Mesendoderm (in vitro differentiated cells): ENCODE data around the gene SLC51B.

Experiments
- DNase-seq: peaks from one replicate; pipeline ENCODE4 v3.0.0; 2013
- H2AK5ac ChIP-seq: 2 replicates; pipeline ENCODE4 v1.6.1; 2013; ENCODE audit warnings: low read length, inconsistent platforms
- H2BK120ac ChIP-seq: 2 replicates; pipeline ENCODE4 v1.6.1; 2013; ENCODE audit warnings: low read depth, mild to moderate bottlenecking, low read length, moderate library complexity, mixed read lengths
- H2BK15ac ChIP-seq: replicated peaks from 2 replicates; pipeline ENCODE4 v1.6.1; 2013; ENCODE audit warnings: low read depth, mild to moderate bottlenecking, moderate library complexity
- H2BK5ac ChIP-seq: 2 replicates; pipeline ENCODE4 v1.6.1; 2013; ENCODE audit warnings: low read length, inconsistent platforms
- H3K18ac ChIP-seq: 2 replicates; pipeline ENCODE4 v1.6.1; 2013; ENCODE audit warnings: mild to moderate bottlenecking, low read length, mixed read lengths
- H3K23ac ChIP-seq: one replicate; pipeline ENCODE4 v1.6.1; 2013; ENCODE audit warnings: low read length
- H3K27ac ChIP-seq: 2 replicates; pipeline ENCODE4 v1.5.1; 2013; ENCODE audit warnings: low read depth, mild to moderate bottlenecking, inconsistent platforms, low read length, moderate library complexity
- H3K27me3 ChIP-seq: 2 replicates; pipeline ENCODE4 v1.6.1; 2013; ENCODE audit warnings: low read length, control low read depth, mild to moderate bottlenecking, inconsistent platforms; ENCODE audit not compliant: insufficient read depth, poor library complexity
- H3K36me3 ChIP-seq: 2 replicates; pipeline ENCODE4 v1.6.1; 2013; ENCODE audit warnings: low read length, inconsistent platforms; ENCODE audit not compliant: control insufficient read depth, insufficient read depth
- H3K4ac ChIP-seq: one replicate; pipeline ENCODE4 v1.6.1; 2013; ENCODE audit warnings: low read depth, mild to moderate bottlenecking, low read length, moderate library complexity
- H3K4me1 ChIP-seq: 2 replicates; pipeline ENCODE4 v1.6.1; 2013; ENCODE audit warnings: low read depth, low read length, inconsistent platforms; ENCODE audit not compliant: control insufficient read depth
- H3K4me2 ChIP-seq: 2 replicates; pipeline ENCODE4 v1.6.1; 2013; ENCODE audit warnings: low read length
- H3K4me3 ChIP-seq: 2 replicates; pipeline ENCODE4 v1.5.1; 2013; ENCODE audit warnings: mild to moderate bottlenecking, low read length
- H3K56ac ChIP-seq: one replicate; pipeline ENCODE4 v1.6.1; 2013; ENCODE audit warnings: low read length
- H3K79me1 ChIP-seq: 2 replicates; pipeline ENCODE4 v1.6.1; 2013; ENCODE audit warnings: low read length, inconsistent platforms
- H3K79me2 ChIP-seq: 2 replicates; pipeline ENCODE4 v1.6.1; 2013; ENCODE audit warnings: mild to moderate bottlenecking, low read length; ENCODE audit not compliant: control insufficient read depth, insufficient read depth
- H3K9ac ChIP-seq: 2 replicates; pipeline ENCODE4 v1.6.1; 2013; ENCODE audit warnings: low read length, inconsistent platforms
- H4K5ac ChIP-seq: one replicate; pipeline ENCODE4 v1.6.1; 2013; ENCODE audit warnings: low read length
- H4K8ac ChIP-seq: one replicate; pipeline ENCODE4 v1.6.1; 2013; ENCODE audit warnings: low read depth, mild to moderate bottlenecking, control low read depth, low read length, moderate library complexity
- WGBS: extraction: QIAGEN DNeasy Blood & Tissue Kit; methylation state at CpG from one replicate; pipeline ENCODE4 v1.1.7; 2013; ENCODE audit warnings: low lambda C conversion rate, missing lambda C conversion rate; ENCODE audit not compliant: insufficient coverage; ENCODE audit errors: extremely low coverage; 5-methylcytosine and 5-hydroxymethylcytosine counted together

SLC51B gene

GRCh38 chr15:65082303-65082953 lies 37.2 kb downstream of the SLC51B start:
- H3K79me2 ChIP-seq, result no peaks in the 10 kb centered on the region
- no peak overlapping the region for H4K8ac ChIP-seq
- no peak overlapping the region for H3K4me2 ChIP-seq
- no peak overlapping the region for H2BK15ac ChIP-seq
- no peak overlapping the region for H3K23ac ChIP-seq
- WGBS, result no CpG with 5 or more reads among the region's 7 CpGs
- no peaks in the 10 kb centered on the region for H3K36me3 ChIP-seq
- H3K4me1 ChIP-seq, result peaks cover 14% of the 10 kb centered on the region
- peak overlapping the region; percentile 13 for H3K9ac ChIP-seq
- H2BK5ac ChIP-seq, result no peak overlapping the region
- H3K27ac ChIP-seq, result no peak overlapping the region
- peak overlapping the region; percentile 65 for H3K56ac ChIP-seq
- no peak overlapping the region for H4K5ac ChIP-seq
- H2AK5ac ChIP-seq, result no peak overlapping the region
- no peak overlapping the region for H2BK120ac ChIP-seq
- H3K4ac ChIP-seq, result no peak overlapping the region
- peak; percentile 65 for DNase-seq
- H3K4me3 ChIP-seq, result no peak overlapping the region
- no peaks in the 10 kb centered on the region for H3K79me1 ChIP-seq
- H3K27me3 ChIP-seq, result no peaks in the 10 kb centered on the region
- H3K18ac ChIP-seq, result no peak overlapping the region

GRCh38 chr15:65083262-65083701 lies 38.1 kb downstream of the SLC51B start:
- no peaks in the 10 kb centered on the region for H3K27me3 ChIP-seq
- peak overlapping the region; percentile 71 for H3K56ac ChIP-seq
- peak overlapping the region; percentile 47 for H3K9ac ChIP-seq
- peak overlapping the region; percentile 60 for H3K27ac ChIP-seq
- H3K79me2 ChIP-seq, result no peaks in the 10 kb centered on the region
- no peak overlapping the region for H2BK15ac ChIP-seq
- no peak overlapping the region for H2AK5ac ChIP-seq
- no peak overlapping the region for H3K4ac ChIP-seq
- H3K36me3 ChIP-seq, result no peaks in the 10 kb centered on the region
- H3K4me3 ChIP-seq, result no peak overlapping the region
- H3K79me1 ChIP-seq, result no peaks in the 10 kb centered on the region
- peak overlapping the region; percentile 61 for H2BK5ac ChIP-seq
- H3K23ac ChIP-seq, result no peak overlapping the region
- WGBS, result no CpG with 5 or more reads among the region's 7 CpGs
- H3K18ac ChIP-seq, result peak overlapping the region; percentile 53
- H2BK120ac ChIP-seq, result no peak overlapping the region
- H4K5ac ChIP-seq, result no peak overlapping the region
- peaks cover 14% of the 10 kb centered on the region for H3K4me1 ChIP-seq
- no peak overlapping the region for H4K8ac ChIP-seq
- no peak overlapping the region for H3K4me2 ChIP-seq
- peak; percentile 87 for DNase-seq

GRCh38 chr15:65084500-65085206 lies 39.5 kb downstream of the SLC51B start:
- Histone ChIP-seq H3K4ac (no peak overlapping the region), H4K5ac (no peak overlapping the region)
- WGBS, result no CpG with 5 or more reads among the region's 7 CpGs

GRCh38 chr15:65085207-65085753 lies 40.1 kb downstream of the SLC51B start:
- no peak for DNase-seq
- H3K4me2 ChIP-seq, result no peak overlapping the region
- H2AK5ac ChIP-seq, result no peak overlapping the region
- H3K27ac ChIP-seq, result no peak overlapping the region
- H3K79me2 ChIP-seq, result no peaks in the 10 kb centered on the region
- H3K18ac ChIP-seq, result no peak overlapping the region
- H2BK5ac ChIP-seq, result no peak overlapping the region
- no peak overlapping the region for H3K4me3 ChIP-seq
- H3K23ac ChIP-seq, result no peak overlapping the region
- no peaks in the 10 kb centered on the region for H3K79me1 ChIP-seq
- H3K56ac ChIP-seq, result no peak overlapping the region
- no peaks in the 10 kb centered on the region for H3K27me3 ChIP-seq
- no peak overlapping the region for H2BK120ac ChIP-seq
- H4K8ac ChIP-seq, result no peak overlapping the region
- peaks cover 21% of the 10 kb centered on the region for H3K4me1 ChIP-seq
- H3K36me3 ChIP-seq, result no peaks in the 10 kb centered on the region
- no peak overlapping the region for H3K9ac ChIP-seq
- no CpG with 5 or more reads among the region's 8 CpGs for WGBS
- no peak overlapping the region for H4K5ac ChIP-seq
- H3K4ac ChIP-seq, result no peak overlapping the region
- H2BK15ac ChIP-seq, result no peak overlapping the region

More at GRCh38 chr15:65084500-65085206, 39.5 kb downstream of the SLC51B start:
- H2BK5ac ChIP-seq, result no peak overlapping the region
- no peak overlapping the region for H3K4me2 ChIP-seq
- H3K9ac ChIP-seq, result no peak overlapping the region
- H3K27me3 ChIP-seq, result no peaks in the 10 kb centered on the region
- no peaks in the 10 kb centered on the region for H3K36me3 ChIP-seq
- H3K4me1 ChIP-seq, result peaks cover 21% of the 10 kb centered on the region
- DNase-seq, result no peak
- no peaks in the 10 kb centered on the region for H3K79me1 ChIP-seq
- no peak overlapping the region for H2AK5ac ChIP-seq
- H3K79me2 ChIP-seq, result no peaks in the 10 kb centered on the region
- no peak overlapping the region for H3K23ac ChIP-seq
- no peak overlapping the region for H2BK120ac ChIP-seq
- H2BK15ac ChIP-seq, result no peak overlapping the region
- no peak overlapping the region for H3K27ac ChIP-seq
- no peak overlapping the region for H4K8ac ChIP-seq
- H3K18ac ChIP-seq, result no peak overlapping the region
- H3K56ac ChIP-seq, result no peak overlapping the region
- H3K4me3 ChIP-seq, result no peak overlapping the region

- no peak overlapping the region for H3K23ac ChIP-seq
- no peak overlapping the region for H2BK15ac ChIP-seq
- no peak overlapping the region for H4K5ac ChIP-seq
- no peak overlapping the region for H3K9ac ChIP-seq
- no CpG with 5 or more reads among the region's 6 CpGs for WGBS
- H3K4me3 ChIP-seq, result no peak overlapping the region
- DNase-seq, result peak; percentile 78
- no peak overlapping the region for H3K27ac ChIP-seq
- H3K18ac ChIP-seq, result no peak overlapping the region
- peaks cover 21% of the 10 kb centered on the region for H3K4me1 ChIP-seq
- no peak overlapping the region for H2BK120ac ChIP-seq
- H3K4ac ChIP-seq, result no peak overlapping the region
- no peaks in the 10 kb centered on the region for H3K27me3 ChIP-seq
- no peak overlapping the region for H3K4me2 ChIP-seq
- no peak overlapping the region for H3K56ac ChIP-seq
- no peaks in the 10 kb centered on the region for H3K36me3 ChIP-seq
- no peak overlapping the region for H2BK5ac ChIP-seq
- no peak overlapping the region for H2AK5ac ChIP-seq
- no peak overlapping the region for H4K8ac ChIP-seq
- no peaks in the 10 kb centered on the region for H3K79me1 ChIP-seq
- no peaks in the 10 kb centered on the region for H3K79me2 ChIP-seq
These were observed 40.9 kb downstream of the SLC51B start for GRCh38 chr15:65085990-65086679.
